Smooth muscle cell of trachea (primary cell): ENCODE measurements around the gene NLRP8. TPM values are rescaled to one million over a fixed set of nuclear protein-coding genes. Genes with fewer than 3 reads are reported as not detected.

Experiments used
- total RNA-seq: library from RNA; depleted of rRNA; stranded (reverse); fragments of >200 nt; gene quantifications from 2 replicates; pipeline ENCODE4 v1.2.1, GENCODE V29; 2014

The NLRP8 gene
- not detected in 2 replicates for total RNA-seq

DNA sequence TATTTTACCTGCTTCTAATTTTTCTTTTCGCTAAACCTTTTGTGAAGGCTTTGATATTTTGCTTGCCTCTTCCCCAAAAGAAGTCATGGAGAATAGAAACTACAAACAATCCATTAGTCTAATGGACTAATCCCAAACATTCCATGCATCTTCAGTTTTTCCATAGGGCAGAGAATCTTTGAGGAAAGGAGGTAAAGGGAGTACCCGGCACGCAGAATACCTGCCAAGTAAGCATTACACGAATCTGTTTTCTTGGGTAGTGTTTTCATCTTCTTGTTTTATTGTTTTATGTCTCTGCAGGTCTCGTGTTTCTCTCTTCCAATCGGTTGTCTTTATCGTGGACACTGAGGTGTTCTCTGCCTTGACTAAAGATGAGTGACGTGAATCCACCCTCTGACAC is at the start of gene NLRP8:
NLRP8 (plus strand) TSS at position 301 of the 400 bp plus-strand sequence.

GRCh38 chr19:55931936-55932386 is 15.7 kb upstream of the NLRP8 start, which contains the start of gene NLRP13:
Gene NLRP13, minus strand, starts transcription at chr19:55932336. Its CDS starts 25 bp downstream, at chr19:55932311.

GRCh38 chr19:55986487-55986886 is 38.9 kb downstream of the NLRP8 start, which contains the start of gene NLRP5:
Gene NLRP5, plus strand, starts transcription at chr19:55986775.

Other genes starting within 250 kb of the NLRP8 start
- gene NLRP9, start 209.4 kb upstream of the NLRP8 start, total RNA-seq, result not detected in 2 replicates
- gene RFPL4A, start 188.7 kb upstream of the NLRP8 start, total RNA-seq, result not detected in 2 replicates
- not detected in 2 replicates for gene RFPL4AL1, start 178.7 kb upstream of the NLRP8 start, total RNA-seq
- gene NLRP11, start 115.8 kb upstream of the NLRP8 start, total RNA-seq, result under 0.01 TPM in 1 of 2 replicates, not detected in the other
- not detected in 2 replicates for gene NLRP4, start 111.3 kb upstream of the NLRP8 start, total RNA-seq
- not detected in 2 replicates for gene NLRP13, start 15.5 kb upstream of the NLRP8 start, total RNA-seq
- gene NLRP5, start 38.9 kb downstream of the NLRP8 start, total RNA-seq, result not detected in 2 replicates
- gene ZNF787, start 173.5 kb downstream of the NLRP8 start, total RNA-seq, result 24.6 and 49.1 TPM in 2 replicates
- gene ZNF444, start 193.5 kb downstream of the NLRP8 start, total RNA-seq, result 21.7 and 27.6 TPM in 2 replicates
- not detected in 2 replicates for gene GALP, start 228.2 kb downstream of the NLRP8 start, total RNA-seq
- gene ZSCAN5B, start 250.0 kb downstream of the NLRP8 start, total RNA-seq, result 0.17 TPM in 1 of 2 replicates, not detected in the other